ENCODE measurements around the gene FAM13C.

The FAM13C gene

DNA sequence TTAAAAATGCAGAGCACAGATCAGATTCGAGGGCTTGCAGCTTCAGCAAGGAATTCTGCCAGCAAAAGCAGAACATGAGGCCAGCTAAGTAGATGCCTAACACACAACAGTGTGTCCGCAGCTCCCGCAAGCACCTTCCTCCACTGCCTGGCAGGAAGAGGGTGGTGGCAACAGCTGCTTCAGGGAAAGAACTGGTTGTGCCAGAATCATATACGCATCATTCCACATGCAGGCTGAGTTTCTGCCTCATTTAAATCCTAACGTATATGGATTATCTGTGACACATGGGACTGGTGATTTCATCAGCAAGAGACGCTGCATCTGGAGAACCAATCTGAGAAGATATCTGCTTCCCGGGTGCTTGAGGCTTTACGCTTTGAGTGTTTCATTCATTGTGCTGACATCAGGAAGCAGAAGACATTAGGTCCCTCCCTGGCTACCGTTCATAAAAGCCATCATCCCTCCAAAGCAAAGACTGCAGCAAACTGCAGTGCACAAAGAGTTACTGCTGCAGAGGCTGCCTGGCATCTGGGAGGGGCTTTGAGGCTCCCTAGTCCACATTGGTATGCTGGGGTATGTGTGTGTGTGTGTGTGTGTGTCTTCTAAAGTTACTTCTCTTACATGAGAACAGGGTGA is 78.8 kb downstream of the FAM13C start:
- ATAC-seq, result no peak

DNA sequence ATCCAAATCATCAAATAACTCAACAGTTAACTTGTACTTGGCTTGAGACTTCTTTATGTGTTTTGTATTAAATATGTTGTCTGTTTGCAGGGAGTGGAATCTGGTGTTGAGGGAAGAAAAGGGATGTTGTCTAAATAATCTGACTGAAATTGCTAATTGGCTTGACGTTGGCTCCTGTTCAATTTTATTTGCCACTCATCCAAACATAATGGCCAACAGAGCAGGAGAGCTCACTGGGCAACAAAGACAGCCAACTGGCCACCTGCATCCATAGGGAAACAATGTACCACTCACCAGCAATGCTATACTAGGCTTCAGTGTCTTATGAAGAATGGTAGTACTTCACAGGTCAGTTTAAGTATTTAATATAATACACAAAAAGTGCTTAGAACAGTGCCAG is 80.5 kb downstream of the FAM13C start:
- Mint-ChIP-seq H3K4me1 (no peaks in the 10 kb centered on the region), H3K36me3 (no peaks in the 10 kb centered on the region), H3K9me3 (peaks cover 3% of the 10 kb centered on the region), H3K27ac (no peak overlapping the region), H3K4me3 (no peak overlapping the region)
- no peak for ATAC-seq
- no peak for DNase-seq (ENCODE audit: low spot score in 2 of 2)

More for the DNA sequence above, 78.8 kb downstream of the FAM13C start:
- Mint-ChIP-seq H3K4me3 (no peak overlapping the region), H3K36me3 (no peaks in the 10 kb centered on the region), H3K9me3 (peaks cover 3% of the 10 kb centered on the region), H3K4me1 (no peaks in the 10 kb centered on the region), H3K27ac (no peak overlapping the region)
- no peak for DNase-seq (ENCODE audit: low spot score in 2 of 2)

DNA sequence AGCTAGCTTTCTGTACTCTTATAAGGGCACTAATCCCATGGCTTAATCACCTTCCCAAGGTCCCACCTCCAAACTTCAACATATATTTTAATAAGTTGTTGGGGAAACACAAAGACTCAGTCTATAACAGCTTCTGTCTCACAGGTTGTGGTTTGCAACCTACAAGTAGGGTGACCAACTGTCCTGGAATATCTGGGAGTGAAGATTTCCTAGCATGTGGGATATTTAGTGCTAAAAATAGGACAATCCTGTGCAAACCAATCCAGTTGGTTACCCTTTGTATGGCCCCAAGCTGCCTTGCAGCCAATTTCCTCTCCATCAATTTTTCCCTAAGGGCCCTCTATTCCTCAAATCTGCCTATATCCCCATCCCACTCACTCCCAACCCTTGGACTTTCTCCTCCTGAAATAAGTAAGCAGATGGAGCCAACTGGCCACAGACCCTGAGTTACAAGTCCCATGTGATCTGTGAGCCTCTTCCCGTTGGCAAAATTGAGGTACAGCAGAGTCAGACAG is 82.3 kb downstream of the FAM13C start:
- no peak overlapping the region for H3K27ac Mint-ChIP-seq
- no peak for ATAC-seq
- H3K9me3 Mint-ChIP-seq, result peaks cover 3% of the 10 kb centered on the region
- H3K4me3 Mint-ChIP-seq, result no peak overlapping the region
- H3K4me1 Mint-ChIP-seq, result no peaks in the 10 kb centered on the region
- H3K36me3 Mint-ChIP-seq, result no peaks in the 10 kb centered on the region
- no peak for DNase-seq (ENCODE audit: low spot score in 2 of 2)

DNA sequence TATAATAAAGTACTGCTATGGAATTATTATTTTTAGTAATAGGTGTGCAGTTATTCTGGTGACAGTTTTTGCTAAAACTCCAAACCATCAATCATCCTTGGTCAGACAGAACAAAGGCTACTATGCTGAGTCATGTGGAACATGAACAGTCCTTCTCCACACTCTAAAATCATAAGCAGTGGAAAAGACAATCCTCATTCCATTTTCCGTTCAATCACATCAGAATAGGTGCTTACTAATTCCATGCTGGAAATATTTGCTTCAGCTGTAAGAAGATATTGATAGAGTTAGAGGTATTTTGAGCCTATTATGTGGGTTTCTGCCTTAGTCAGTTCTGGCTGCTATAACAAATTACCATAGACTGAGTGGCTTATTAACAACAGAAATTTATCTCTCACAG is 82.9 kb downstream of the FAM13C start:
- H3K27ac Mint-ChIP-seq, result no peak overlapping the region
- H3K4me1 Mint-ChIP-seq, result no peaks in the 10 kb centered on the region
- ATAC-seq, result no peak
- no peaks in the 10 kb centered on the region for H3K36me3 Mint-ChIP-seq
- no peak for DNase-seq (ENCODE audit: low spot score in 2 of 2)
- peaks cover 3% of the 10 kb centered on the region for H3K9me3 Mint-ChIP-seq
- no peak overlapping the region for H3K4me3 Mint-ChIP-seq

DNA sequence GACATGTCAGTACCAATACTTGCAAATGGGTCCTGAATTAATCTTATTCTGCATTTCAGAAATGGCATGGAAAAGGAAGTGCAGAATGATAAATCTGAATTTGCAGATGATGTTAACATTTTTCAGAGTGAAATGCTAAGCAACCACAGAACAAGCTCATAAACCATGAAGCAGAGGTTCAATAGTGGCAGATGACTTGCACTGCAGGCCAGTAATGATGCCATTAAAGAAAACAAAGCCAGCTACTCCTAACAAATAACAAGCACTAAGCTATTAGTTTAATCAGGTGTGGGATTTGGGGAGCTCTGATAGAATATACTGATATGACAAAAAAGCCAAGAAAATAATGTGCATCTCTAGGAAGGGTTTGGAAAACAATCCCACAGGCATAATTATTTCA is 85.4 kb downstream of the FAM13C start:
- ATAC-seq (no peak), DNase-seq (ENCODE audit: low spot score in 2 of 2) (no peak)
- Mint-ChIP-seq H3K9me3 (no peaks in the 10 kb centered on the region), H3K27ac (no peak overlapping the region), H3K36me3 (no peaks in the 10 kb centered on the region), H3K4me1 (no peaks in the 10 kb centered on the region), H3K4me3 (no peak overlapping the region)

DNA sequence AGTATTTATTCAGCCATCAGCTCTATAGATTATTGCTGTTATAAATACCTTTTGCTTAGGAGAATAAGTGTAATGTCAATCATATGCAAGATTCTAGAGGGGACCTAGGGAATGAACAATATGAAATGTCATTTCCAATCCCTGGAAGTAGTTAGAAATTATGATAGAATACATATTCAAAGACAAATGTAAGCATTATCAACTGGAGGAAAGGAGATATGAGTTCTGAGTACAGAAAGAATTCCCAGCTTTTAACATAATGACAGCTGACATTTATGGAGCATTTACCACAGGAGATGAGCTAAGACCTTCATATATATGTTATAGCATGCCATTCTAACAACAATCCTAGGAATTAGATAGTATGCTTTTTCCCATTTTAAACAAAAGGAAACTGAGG is 86.2 kb downstream of the FAM13C start:
- ATAC-seq (no peak), DNase-seq (ENCODE audit: low spot score in 2 of 2) (no peak)
- no peaks in the 10 kb centered on the region for H3K36me3 Mint-ChIP-seq
- no peak overlapping the region for H3K4me3 Mint-ChIP-seq
- H3K27ac Mint-ChIP-seq, result no peak overlapping the region
- H3K4me1 Mint-ChIP-seq, result no peaks in the 10 kb centered on the region
- no peaks in the 10 kb centered on the region for H3K9me3 Mint-ChIP-seq

DNA sequence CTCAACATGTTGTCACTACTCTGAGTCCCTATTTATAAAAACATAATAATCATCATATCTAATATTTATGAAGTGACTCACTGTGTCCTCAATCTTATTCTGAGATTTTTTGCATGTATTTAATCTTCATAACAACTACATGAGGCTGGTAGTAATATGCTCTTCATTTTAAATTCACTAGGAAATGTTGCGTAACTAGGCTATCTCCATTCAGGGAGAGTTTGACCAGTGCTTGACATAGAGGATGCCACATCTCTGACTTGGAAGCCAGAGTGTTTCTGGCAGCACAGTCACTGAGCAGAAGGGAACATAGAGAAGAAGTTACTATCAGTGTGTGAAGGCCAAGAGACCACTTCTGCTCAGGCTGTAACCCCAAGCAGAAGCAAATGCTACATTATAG is 88.9 kb downstream of the FAM13C start:
- no peaks in the 10 kb centered on the region for H3K4me1 Mint-ChIP-seq
- peaks cover 3% of the 10 kb centered on the region for H3K9me3 Mint-ChIP-seq
- ATAC-seq (no peak), DNase-seq (ENCODE audit: low spot score in 2 of 2) (no peak)
- H3K27ac Mint-ChIP-seq, result no peak overlapping the region
- no peak overlapping the region for H3K4me3 Mint-ChIP-seq
- no peaks in the 10 kb centered on the region for H3K36me3 Mint-ChIP-seq

DNA sequence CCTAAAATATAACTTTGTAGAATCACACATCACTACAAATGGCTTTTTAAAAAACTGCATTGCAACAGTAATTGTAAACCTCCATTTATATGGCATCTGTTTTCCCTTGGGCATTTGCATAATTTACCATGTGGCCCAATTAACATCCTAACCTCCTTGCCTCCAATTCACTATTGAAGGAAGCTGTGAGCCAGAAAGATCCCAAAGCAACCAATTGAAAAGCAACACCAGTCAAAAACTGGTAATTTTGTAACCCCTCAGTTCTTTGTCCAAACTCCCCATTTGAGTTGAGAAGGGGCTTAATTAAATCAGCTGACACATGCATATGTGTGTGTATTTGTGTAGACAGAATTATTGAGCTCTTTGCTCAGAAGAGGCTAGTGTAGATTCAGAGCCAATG is 90.3 kb downstream of the FAM13C start:
- Mint-ChIP-seq H3K4me3 (no peak overlapping the region), H3K4me1 (no peaks in the 10 kb centered on the region), H3K27ac (no peak overlapping the region), H3K36me3 (no peaks in the 10 kb centered on the region), H3K9me3 (peaks cover 3% of the 10 kb centered on the region)
- no peak for ATAC-seq
- no peak for DNase-seq (ENCODE audit: low spot score in 2 of 2)

DNA sequence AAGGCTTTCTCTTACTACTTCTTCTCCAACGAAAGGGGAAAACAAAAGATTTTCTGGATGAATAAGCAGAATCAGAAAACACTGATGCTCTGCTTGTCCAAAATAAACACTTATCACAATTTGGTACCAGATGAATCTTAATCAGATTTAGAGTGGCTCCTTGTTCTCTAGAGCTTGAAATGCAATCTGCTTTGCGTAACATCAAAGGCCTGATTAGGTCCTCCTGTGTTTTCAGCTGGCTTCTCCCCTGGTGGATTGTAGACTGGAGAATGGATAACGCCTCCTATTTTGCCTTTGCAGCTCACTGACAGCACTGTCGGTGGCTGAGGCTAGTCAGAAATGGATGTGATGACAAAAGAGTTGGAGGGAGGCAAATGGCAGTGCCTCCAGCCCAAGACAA is 91.2 kb downstream of the FAM13C start:
- Mint-ChIP-seq H3K4me3 (no peak overlapping the region), H3K9me3 (peaks cover 3% of the 10 kb centered on the region), H3K27ac (no peak overlapping the region), H3K36me3 (no peaks in the 10 kb centered on the region), H3K4me1 (no peaks in the 10 kb centered on the region)
- ATAC-seq, result no peak
- DNase-seq (ENCODE audit: low spot score in 2 of 2), result no peak

DNA sequence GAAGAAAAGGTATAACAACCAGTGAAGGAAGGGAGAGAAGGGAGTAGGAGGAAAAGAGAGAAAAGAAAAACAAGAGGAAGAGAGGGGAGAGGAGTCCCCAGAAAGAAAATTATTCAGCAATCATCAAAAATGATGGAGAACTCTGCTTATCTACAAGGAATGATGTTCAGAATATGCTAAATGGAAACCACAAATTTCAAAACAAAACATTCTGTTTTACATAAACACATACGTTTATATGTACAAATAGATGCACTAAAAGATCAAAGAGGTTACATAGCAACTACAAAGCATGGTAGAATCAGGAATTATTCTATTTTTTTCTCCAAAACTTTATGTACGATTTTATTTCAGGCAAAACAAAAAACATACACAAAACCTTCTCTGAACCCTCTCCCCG is 91.9 kb downstream of the FAM13C start:
- Mint-ChIP-seq H3K4me3 (no peak overlapping the region), H3K27ac (no peak overlapping the region), H3K4me1 (no peaks in the 10 kb centered on the region), H3K9me3 (peaks cover 3% of the 10 kb centered on the region), H3K36me3 (no peaks in the 10 kb centered on the region)
- DNase-seq (ENCODE audit: low spot score in 2 of 2) (no peak), ATAC-seq (no peak)

DNA sequence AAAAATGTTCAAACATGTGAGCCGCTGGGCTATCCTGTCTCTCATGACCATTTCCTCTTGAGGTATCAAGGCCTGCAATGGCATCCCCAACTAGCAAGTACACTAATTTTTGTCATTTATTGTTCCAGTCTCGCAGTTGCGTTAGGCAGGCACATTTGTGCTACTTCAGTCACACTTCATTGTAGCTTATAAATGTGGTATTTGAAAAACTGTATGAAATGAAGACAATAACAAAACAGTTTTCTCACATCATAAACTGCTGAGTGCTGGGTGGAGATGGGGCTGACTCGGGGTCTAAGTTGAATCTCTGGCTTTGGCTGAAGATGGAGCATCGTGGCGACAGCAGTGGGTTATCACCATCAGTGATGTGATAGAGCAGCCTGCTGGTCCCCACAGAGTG is 92.7 kb downstream of the FAM13C start:
- no peak for ATAC-seq
- Mint-ChIP-seq H3K36me3 (no peaks in the 10 kb centered on the region), H3K9me3 (peaks cover 3% of the 10 kb centered on the region), H3K27ac (no peak overlapping the region), H3K4me3 (no peak overlapping the region), H3K4me1 (no peaks in the 10 kb centered on the region)
- no peak for DNase-seq (ENCODE audit: low spot score in 2 of 2)

DNA sequence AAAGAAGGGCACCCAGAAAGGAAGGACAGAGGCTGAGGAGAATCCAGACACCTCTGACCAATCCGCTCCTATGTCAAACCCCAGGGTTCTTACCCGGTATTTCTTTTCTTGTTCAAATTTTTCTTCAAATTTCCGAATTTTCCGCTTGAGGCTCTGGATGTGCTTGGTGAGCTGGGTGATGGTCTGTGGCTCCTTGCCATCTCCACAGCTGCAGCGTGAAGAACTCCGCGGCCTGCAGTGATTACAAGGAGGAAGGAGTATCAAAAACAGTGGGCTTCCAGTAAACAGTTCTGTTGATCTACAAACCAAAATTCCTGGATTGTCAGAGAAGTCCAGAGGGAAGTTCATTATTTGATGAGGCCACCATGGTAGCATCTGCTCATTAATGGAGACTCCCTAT is 93.9 kb downstream of the FAM13C start:
- ATAC-seq, result no peak
- H3K4me3 Mint-ChIP-seq, result no peak overlapping the region
- peaks cover 3% of the 10 kb centered on the region for H3K9me3 Mint-ChIP-seq

DNA sequence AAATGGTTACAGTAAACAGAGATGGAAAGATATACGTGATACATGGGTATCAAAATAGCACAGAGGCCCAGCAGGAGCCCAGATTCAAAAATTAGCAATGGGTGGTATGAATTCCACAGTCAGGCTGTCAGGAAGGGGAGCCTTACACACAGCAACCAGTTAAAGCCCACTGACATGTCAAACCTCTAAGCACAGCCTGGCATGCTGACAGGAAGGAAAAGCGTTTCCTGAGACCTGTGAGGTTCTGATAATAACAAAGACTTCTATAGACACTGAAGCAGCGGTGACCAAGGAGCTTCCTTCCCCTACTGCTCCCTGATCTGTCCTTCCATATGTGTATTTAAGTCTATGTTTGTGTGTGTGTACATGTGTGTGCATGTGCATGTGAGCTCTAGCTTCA is 96.0 kb downstream of the FAM13C start:
- Mint-ChIP-seq H3K27ac (no peak overlapping the region), H3K4me3 (no peak overlapping the region), H3K36me3 (no peaks in the 10 kb centered on the region), H3K4me1 (no peaks in the 10 kb centered on the region), H3K9me3 (peaks cover 3% of the 10 kb centered on the region)
- DNase-seq (ENCODE audit: low spot score in 2 of 2) (no peak), ATAC-seq (no peak)

More for the DNA sequence above, 93.9 kb downstream of the FAM13C start:
- DNase-seq (ENCODE audit: low spot score in 2 of 2), result no peak
- Mint-ChIP-seq H3K27ac (no peak overlapping the region), H3K4me1 (no peaks in the 10 kb centered on the region), H3K36me3 (no peaks in the 10 kb centered on the region)

DNA sequence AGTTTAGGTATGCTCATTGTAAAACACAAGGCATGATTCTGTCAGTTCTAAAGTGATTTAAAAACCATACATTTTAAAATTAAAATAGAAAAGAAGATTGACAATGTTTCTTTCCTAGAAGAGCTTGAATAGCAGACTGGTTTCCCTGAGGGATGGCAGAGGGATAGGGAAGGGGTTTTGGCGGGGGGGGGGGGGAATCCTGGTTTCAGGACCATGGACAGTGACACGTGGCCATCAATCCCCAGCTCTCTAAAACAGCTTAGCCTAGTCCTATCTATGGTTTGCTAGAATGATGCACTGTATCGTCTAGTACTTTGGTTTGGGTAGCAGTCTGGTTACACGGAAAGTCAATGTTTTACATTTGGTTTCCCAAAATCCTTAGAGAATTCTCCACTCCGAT is 97.2 kb downstream of the FAM13C start:
- DNase-seq (ENCODE audit: low spot score in 2 of 2) (no peak), ATAC-seq (no peak)
- Mint-ChIP-seq H3K4me3 (no peak overlapping the region), H3K36me3 (no peaks in the 10 kb centered on the region), H3K9me3 (peaks cover 7% of the 10 kb centered on the region), H3K27ac (no peak overlapping the region), H3K4me1 (no peaks in the 10 kb centered on the region)

DNA sequence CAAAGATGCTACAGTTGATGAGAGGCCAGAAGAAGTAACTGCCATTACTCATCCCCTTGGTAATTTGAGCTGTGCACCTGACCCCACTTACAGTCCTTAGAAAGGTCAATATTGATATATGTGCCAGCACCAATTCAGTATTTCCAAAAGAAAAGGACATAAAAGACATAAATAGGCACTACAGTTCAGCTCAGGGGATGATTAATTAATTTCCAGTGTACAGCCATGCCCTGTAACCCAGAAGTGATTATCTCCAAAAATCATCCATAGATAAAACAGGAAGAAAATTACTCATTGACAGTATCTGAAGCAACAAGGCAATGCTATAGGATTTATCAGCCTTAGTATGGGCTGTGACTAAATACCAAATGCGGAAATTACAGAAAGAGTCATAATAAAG is 103.5 kb downstream of the FAM13C start:
- Mint-ChIP-seq H3K4me3 (no peak overlapping the region), H3K4me1 (no peaks in the 10 kb centered on the region), H3K36me3 (no peaks in the 10 kb centered on the region), H3K27ac (no peak overlapping the region), H3K9me3 (peaks cover 9% of the 10 kb centered on the region)
- ATAC-seq (no peak), DNase-seq (ENCODE audit: low spot score in 2 of 2) (no peak)

DNA sequence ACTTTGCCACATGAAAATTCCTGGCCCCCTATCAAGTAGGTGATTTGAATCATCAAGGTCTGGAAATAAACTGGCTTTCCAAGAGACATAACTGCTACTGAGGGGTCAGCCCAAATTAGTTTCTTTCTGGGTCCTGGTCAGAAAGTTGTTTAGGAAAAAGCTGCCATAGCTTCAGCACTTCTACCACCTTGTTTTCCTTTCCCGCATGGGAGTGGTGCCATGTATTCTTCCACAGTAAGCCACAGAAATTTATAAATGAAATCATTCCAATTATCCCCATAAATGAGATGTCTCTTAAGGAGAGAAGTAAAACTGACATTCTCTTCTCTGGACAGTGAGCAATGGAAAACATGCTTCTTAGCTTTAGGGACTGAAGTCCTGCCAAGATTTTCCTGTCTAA is 105.1 kb downstream of the FAM13C start:
- no peak for DNase-seq (ENCODE audit: low spot score in 2 of 2)
- H3K4me3 Mint-ChIP-seq, result no peak overlapping the region
- peaks cover 9% of the 10 kb centered on the region for H3K9me3 Mint-ChIP-seq
- no peak overlapping the region for H3K27ac Mint-ChIP-seq
- no peak for ATAC-seq
- H3K36me3 Mint-ChIP-seq, result no peaks in the 10 kb centered on the region
- H3K4me1 Mint-ChIP-seq, result no peaks in the 10 kb centered on the region

DNA sequence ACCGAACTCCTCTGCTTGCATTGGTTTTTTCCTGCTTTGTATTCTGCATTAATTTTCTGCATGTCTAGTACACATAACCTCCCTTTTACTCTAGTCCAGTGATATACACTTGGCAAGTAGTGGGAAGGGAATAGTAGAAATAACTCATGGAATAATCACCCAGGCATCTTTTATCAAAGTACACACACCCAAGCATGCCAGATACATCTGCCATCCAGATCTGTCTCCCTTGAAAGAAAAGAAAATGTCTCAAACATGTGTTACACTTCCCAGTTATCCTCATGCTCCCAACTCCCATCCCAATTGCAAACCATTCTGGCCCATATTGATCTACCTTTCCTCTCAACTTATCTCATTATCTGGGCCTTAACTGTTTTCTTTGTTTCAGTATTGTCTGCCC is 106.9 kb downstream of the FAM13C start:
- no peaks in the 10 kb centered on the region for H3K4me1 Mint-ChIP-seq
- ATAC-seq (no peak), DNase-seq (ENCODE audit: low spot score in 2 of 2) (no peak)
- H3K27ac Mint-ChIP-seq, result no peak overlapping the region
- H3K4me3 Mint-ChIP-seq, result no peak overlapping the region
- H3K36me3 Mint-ChIP-seq, result no peaks in the 10 kb centered on the region
- peaks cover 6% of the 10 kb centered on the region for H3K9me3 Mint-ChIP-seq

All from stimulated activated effector memory CD8-positive, alpha-beta T cell treated with anti-CD3 and anti-CD28 coated beads, Interleukin-12 subunit alpha, Interleukin-12 subunit beta, amount 100 ng/mL, for 72 hours (primary cell).